Mucosa of stomach (tissue), 1 donor: ENCODE results near the gene CDCA4.
A peak's percentile ranks its signal among the peaks of the same experiment; 100 is the strongest.

Source experiments
- H3K27me3 ChIP-seq: one replicate; pipeline ENCODE4 v1.7.0; 2013; ENCODE audit warnings: mild to moderate bottlenecking, low read length; ENCODE audit not compliant: control insufficient read depth, insufficient read depth
- H3K36me3 ChIP-seq: one replicate; pipeline ENCODE4 v1.7.0; 2013; ENCODE audit warnings: low read length; ENCODE audit not compliant: control insufficient read depth, insufficient read depth
- H3K4me1 ChIP-seq: one replicate; pipeline ENCODE4 v1.7.0; 2013; ENCODE audit warnings: mild to moderate bottlenecking, low read length; ENCODE audit not compliant: control insufficient read depth, insufficient read depth
- H3K4me3 ChIP-seq: one replicate; pipeline ENCODE4 v1.7.0; 2013; ENCODE audit warnings: low read length
- H3K9ac ChIP-seq: one replicate; pipeline ENCODE4 v1.7.0; 2013; ENCODE audit warnings: mild to moderate bottlenecking, low read length, moderate library complexity
- H3K9me3 ChIP-seq: one replicate; pipeline ENCODE4 v1.7.0; 2013; ENCODE audit warnings: mild to moderate bottlenecking, low read length, moderate library complexity; ENCODE audit not compliant: control insufficient read depth
- donor health status: Pancreatic carcinoma.

The CDCA4 gene

DNA sequence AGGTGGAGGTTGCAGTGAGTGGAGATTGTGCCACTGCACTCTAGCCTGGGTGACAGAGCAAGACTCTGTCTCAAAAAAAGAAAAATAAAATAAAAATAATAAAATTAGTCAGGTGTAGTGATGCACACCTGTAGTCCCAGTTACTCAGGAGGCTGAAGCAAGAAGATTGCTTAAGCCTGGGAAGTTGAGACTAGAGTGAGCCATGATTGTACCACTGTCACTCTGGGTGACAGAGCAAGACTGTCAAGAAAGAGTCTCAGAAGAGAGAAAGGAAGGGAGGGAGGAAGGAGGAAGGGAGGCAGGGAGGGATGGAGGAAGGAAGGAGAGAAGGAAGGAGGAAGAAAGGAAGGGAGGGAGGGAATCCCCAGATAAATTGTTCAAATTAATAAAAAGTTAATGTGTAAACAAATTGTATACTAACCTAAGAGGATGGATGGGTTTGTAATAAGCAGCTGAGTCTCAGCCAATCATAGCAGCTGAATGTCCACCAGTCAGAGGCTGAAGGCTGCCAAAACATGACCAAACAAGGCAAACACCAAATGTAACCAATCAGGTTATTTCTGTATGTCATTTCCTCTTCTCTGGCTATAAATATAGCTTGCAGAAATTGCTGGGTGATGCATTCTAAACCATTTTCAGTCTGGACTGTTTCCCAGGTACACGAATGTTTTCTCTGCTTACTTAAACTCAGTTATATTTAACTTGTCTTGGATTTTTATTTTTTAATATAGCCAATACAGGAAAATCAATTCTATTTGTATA, 6.1 kb upstream of the CDCA4 start:
- H3K4me1 ChIP-seq: peaks cover 3% of the 10 kb centered on the region
- H3K36me3 ChIP-seq: no peaks in the 10 kb centered on the region
- no peaks in the 10 kb centered on the region for H3K9me3 ChIP-seq
- no peak overlapping the region for H3K9ac ChIP-seq
- H3K4me3 ChIP-seq: no peak overlapping the region
- H3K27me3 ChIP-seq: peaks cover 3% of the 10 kb centered on the region

GRCh38 chr14:105026033-105026785, 5.3 kb upstream of the CDCA4 start:
- Histone ChIP-seq H3K9ac (no peak overlapping the region), H3K36me3 (no peaks in the 10 kb centered on the region), H3K9me3 (no peaks in the 10 kb centered on the region), H3K4me3 (no peak overlapping the region), H3K4me1 (peaks cover 9% of the 10 kb centered on the region), H3K27me3 (peaks cover 3% of the 10 kb centered on the region)

DNA sequence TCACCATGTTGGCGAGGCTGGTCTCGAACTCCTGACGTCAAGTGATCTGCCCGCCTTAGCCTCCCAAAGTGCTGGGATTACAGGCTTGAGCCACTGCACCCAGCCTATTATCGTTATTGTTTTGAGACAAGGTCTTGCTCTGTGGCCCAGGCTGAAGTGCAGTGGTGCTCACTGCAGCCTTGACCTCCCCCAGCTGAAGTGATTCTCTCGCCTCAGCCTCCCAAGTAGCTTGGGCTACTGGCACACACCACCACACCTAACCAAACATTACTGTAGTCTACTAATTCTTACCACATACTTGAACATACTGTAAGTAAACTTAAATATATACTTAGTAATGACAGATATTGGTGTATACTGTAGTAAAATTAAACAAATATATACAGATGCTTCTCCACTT, 4.5 kb upstream of the CDCA4 start:
- no peak overlapping the region for H3K9ac ChIP-seq
- H3K4me1 ChIP-seq: peaks cover 9% of the 10 kb centered on the region
- H3K27me3 ChIP-seq: no peaks in the 10 kb centered on the region
- no peak overlapping the region for H3K4me3 ChIP-seq
- H3K9me3 ChIP-seq: no peaks in the 10 kb centered on the region
- no peaks in the 10 kb centered on the region for H3K36me3 ChIP-seq

DNA sequence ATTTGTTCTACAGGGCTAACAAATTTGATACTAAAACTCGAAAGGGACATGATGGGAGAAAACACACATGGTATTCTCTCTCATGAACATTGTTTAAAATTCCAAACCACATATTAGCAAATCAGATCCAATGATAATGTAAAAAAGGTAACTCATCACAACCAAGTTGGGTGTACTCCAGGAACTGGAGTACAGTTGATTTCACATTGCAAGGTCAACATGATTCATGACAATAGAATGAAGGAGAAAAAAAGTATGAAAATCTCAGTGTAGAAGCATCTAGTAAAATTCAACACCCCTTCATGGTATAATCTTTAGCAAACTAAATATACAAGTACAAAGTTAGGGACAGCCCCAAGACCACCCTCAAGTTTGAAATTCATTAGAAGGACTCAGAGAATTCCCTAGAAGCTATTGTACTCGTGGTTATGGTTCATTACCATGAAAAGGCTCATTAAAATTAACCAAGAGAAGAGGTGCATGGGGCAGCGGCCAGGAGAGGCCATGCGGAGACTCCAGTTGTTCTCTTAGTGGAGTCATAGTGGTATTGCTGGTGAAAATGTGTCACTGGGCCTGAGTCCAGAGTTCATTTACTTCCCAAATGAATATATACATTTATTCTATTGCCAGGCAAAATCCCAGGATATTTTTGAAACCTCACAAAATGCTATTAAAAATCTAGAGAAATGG, 3.1 kb upstream of the CDCA4 start:
- no peaks in the 10 kb centered on the region for H3K9me3 ChIP-seq
- no peak overlapping the region for H3K9ac ChIP-seq
- no peak overlapping the region for H3K4me3 ChIP-seq
- no peaks in the 10 kb centered on the region for H3K36me3 ChIP-seq
- no peaks in the 10 kb centered on the region for H3K27me3 ChIP-seq
- peaks cover 16% of the 10 kb centered on the region for H3K4me1 ChIP-seq

DNA sequence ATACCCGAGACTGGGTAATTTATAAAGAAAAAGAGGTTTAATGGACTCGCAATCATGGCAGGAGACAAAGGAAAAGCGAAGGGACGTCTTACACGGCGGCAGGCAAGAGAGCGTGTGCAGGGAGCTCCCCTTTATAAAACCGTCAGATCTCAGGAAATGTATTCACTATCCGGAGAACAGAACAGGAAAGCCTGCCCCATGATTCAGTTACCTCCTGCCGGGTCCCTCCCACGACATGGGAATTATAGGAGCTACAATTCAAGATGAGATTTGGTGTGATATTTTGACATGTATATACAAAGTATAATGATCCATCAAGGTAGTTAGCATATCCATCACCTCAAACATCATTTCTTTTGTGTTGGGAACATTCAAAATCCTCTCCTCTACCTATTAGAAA, 2.3 kb upstream of the CDCA4 start:
- Histone ChIP-seq H3K4me1 (peaks cover 16% of the 10 kb centered on the region), H3K4me3 (no peak overlapping the region)

GRCh38 chr14:105022276-105022670, 1.4 kb upstream of the CDCA4 start:
- H3K9me3 ChIP-seq: no peaks in the 10 kb centered on the region
- H3K9ac ChIP-seq: no peak overlapping the region
- peaks cover 16% of the 10 kb centered on the region for H3K4me1 ChIP-seq

More for the DNA sequence above, 2.3 kb upstream of the CDCA4 start:
- H3K9me3 ChIP-seq: no peaks in the 10 kb centered on the region
- no peaks in the 10 kb centered on the region for H3K36me3 ChIP-seq
- H3K27me3 ChIP-seq: no peaks in the 10 kb centered on the region
- H3K9ac ChIP-seq: no peak overlapping the region

GRCh38 chr14:105021656-105022275, 883 bp upstream of the CDCA4 start:
- peak overlapping the region; percentile 68 for H3K9ac ChIP-seq

More at GRCh38 chr14:105022276-105022670, 1.4 kb upstream of the CDCA4 start:
- H3K27me3 ChIP-seq: no peaks in the 10 kb centered on the region
- no peak overlapping the region for H3K4me3 ChIP-seq
- H3K36me3 ChIP-seq: no peaks in the 10 kb centered on the region

DNA sequence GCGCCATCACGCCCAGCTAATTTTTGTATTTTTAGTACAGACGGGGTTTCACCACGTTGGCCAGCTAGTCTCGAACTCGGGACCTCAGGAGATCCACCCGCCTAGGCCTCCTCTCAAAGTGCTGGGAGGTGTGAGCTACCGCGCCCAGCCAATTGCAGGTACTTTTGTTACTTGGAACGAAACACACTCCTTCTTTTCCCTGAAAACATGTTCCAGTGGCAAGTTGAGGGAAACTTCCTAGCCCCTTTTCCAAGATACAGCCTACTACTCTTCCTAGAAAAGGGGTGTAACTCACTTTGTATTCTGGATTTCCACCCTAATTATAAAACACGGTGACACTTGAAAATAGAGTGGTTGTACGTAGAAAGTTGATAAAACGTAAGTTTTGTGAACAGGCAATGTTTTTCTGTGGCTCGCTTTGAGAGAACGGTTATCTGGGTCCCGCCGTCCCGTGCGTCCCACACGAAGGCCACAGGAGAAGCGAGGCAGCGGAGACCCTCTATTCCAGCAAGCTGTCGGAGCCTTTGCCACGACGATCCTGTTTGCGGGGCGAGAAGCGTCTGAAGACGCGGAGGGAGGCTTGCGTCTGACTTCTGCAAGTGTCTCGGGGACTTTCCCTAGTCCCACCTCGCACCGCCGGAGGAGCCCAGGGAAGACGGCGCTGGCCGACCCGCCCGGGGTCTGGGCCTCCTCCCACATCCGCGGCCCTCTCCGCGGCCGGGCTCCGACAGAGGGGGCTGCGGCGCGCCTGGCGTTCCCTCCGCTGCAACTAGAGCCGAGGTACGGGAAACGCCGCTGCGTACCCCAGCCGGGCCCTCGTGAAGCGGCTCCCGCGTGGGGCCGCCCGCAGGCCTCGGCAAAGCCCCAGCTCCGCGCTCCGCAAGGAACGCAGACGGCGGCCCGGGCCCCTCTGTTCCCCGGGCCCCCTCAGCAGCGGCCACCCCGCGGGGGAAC, 745 bp downstream of the CDCA4 start:
- Histone ChIP-seq H3K4me3 (peak overlapping the region; percentile 2), H3K9me3 (no peaks in the 10 kb centered on the region), H3K27me3 (no peaks in the 10 kb centered on the region), H3K4me1 (peaks cover 16% of the 10 kb centered on the region), H3K9ac (peak overlapping the region; percentile 60), H3K36me3 (no peaks in the 10 kb centered on the region)

More at GRCh38 chr14:105021656-105022275, 883 bp upstream of the CDCA4 start:
- H3K4me1 ChIP-seq: peaks cover 16% of the 10 kb centered on the region
- no peaks in the 10 kb centered on the region for H3K9me3 ChIP-seq
- no peaks in the 10 kb centered on the region for H3K27me3 ChIP-seq
- no peaks in the 10 kb centered on the region for H3K36me3 ChIP-seq
- peak overlapping the region; percentile 57 for H3K4me3 ChIP-seq

DNA sequence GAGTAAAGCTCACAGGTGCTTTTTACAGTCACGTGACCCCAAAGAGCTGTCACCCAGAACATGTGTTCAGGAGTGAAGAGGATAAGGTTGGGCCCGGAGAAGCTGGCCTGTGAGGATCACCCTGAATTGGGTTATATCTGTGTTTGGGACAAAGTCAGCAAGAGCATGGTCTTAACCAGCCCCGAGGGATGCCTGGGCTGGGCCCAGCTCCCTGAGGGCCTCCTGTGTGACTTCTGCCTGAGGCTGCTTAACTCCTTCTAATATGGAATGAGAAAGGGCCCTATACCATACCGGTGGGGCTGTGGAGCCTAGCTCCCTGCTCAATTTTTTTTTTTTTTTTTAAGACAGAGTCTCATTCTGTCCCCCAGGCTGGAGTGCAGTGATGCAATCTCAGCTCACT, 2.5 kb downstream of the CDCA4 start:
- Histone ChIP-seq H3K4me3 (no peak overlapping the region), H3K27me3 (no peaks in the 10 kb centered on the region), H3K9ac (no peak overlapping the region), H3K36me3 (no peaks in the 10 kb centered on the region), H3K9me3 (no peaks in the 10 kb centered on the region), H3K4me1 (peaks cover 16% of the 10 kb centered on the region)

DNA sequence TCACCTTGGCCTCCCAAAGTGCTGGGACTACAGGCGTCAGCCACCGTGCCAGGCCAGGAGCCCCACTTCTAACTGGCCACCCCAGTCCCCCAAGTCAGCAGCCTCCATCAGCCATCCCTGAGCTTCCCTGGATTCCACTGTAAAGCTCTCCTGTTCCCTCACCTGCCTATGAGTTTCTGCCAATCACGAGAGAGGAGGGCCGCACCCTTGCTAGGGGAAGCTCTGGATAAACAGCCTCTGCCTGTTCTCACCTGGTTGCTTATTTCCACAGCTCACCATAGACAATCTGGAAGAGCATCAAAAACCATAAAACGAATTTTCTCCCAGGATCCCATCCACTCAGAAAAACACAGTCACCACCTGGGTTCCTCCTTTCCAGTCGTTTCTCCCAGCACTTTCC, 5.0 kb downstream of the CDCA4 start:
- Histone ChIP-seq H3K9me3 (no peaks in the 10 kb centered on the region), H3K27me3 (no peaks in the 10 kb centered on the region), H3K36me3 (no peaks in the 10 kb centered on the region), H3K4me3 (no peak overlapping the region), H3K4me1 (peaks cover 8% of the 10 kb centered on the region), H3K9ac (no peak overlapping the region)

DNA sequence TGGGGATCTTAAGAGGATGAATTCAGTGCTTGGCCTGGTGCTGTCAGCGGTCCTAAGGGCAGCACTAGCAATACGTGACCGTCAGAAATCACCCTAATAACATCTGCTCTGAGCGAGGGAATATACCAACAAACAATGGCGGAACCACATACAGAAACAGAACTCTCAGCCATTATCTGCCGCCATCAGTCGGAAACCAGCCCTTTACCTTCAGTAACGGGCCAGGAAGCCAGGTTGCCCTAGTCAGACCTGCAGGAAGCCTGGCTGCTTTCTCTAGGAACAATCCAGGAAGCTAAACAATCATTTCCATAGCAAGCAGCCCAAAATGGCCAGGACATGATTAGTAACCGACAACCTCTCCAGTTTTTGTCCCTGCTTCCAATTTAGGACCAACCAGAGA, 5.6 kb downstream of the CDCA4 start:
- H3K4me1 ChIP-seq: peaks cover 8% of the 10 kb centered on the region

More for the DNA sequence above, 5.6 kb downstream of the CDCA4 start:
- Histone ChIP-seq H3K27me3 (no peaks in the 10 kb centered on the region), H3K9me3 (no peaks in the 10 kb centered on the region), H3K4me3 (no peak overlapping the region), H3K9ac (no peak overlapping the region), H3K36me3 (no peaks in the 10 kb centered on the region)
